GM12878 (cell line): Measurements from ENCODE around the gene TSSK2. TPM values are rescaled to one million over a fixed set of nuclear protein-coding genes. Genes with fewer than 3 reads are reported as not detected.

Source experiments
- ATAC-seq: fragments of 200-7000 bp; cut with Tn5 transposase; 3 replicates; pipeline ENCODE4 v1.9.1; 2020; ENCODE audit warnings: mild to moderate bottlenecking, moderate library complexity
- BruUV-seq: library from RNA; stranded (reverse); fragments of 400-500 nt; replicated peaks from 2 replicates; lab custom pipeline; 2021; lab: Mats Ljungman, UMichigan
- CTCF ChIA-PET: fragments of 300-600 bp; sonication (Branson Sonifier 250); formaldehyde crosslinking; extraction: SDS; loops from one replicate; lab custom pipeline; 2021; ENCODE audit warnings: inconsistent platforms; lab: Yijun Ruan, JAX
- POLR2A ChIA-PET: fragments of 350-600 bp; formaldehyde crosslinking; extraction: SDS; loops from one replicate; lab custom pipeline; 2021; ENCODE audit warnings: inconsistent platforms; lab: Charles Lee
- RAD21 ChIA-PET: fragments of 300-600 bp; sonication (Branson Sonifier 250); formaldehyde crosslinking; loops from one replicate; lab custom pipeline; 2023; ENCODE audit warnings: antibody characterized with exemption; ENCODE audit not compliant: unreplicated experiment; lab: Charles Lee
- SMC1A ChIA-PET: fragments of 300-600 bp; sonication (Branson Sonifier 250); formaldehyde crosslinking; loops from one replicate; lab custom pipeline; 2023; ENCODE audit not compliant: unreplicated experiment, uncharacterized antibody; lab: Charles Lee
- DNase-seq: peaks from one replicate; pipeline ENCODE4 v3.0.0-alpha.2; 2011; ENCODE audit warnings: low read depth, low spot score
- FAIRE-seq: peaks from 3 replicates; lab custom pipeline; 2011; peaks lifted over from hg19 to GRCh38; lab: Jason Lieb, UNC
- H2AFZ ChIP-seq: 2 replicates; pipeline ENCODE4 v1.6.0; 2011; ENCODE audit warnings: low read depth, low read length, control low read depth; ENCODE audit not compliant: control insufficient read depth
- H3K27ac ChIP-seq: 2 replicates; pipeline ENCODE4 v1.5.1; 2011; ENCODE audit warnings: control low read depth; ENCODE audit not compliant: control insufficient read depth, insufficient read depth
- H3K27me3 ChIP-seq, 2 experiments: replicated peaks in 1 of 2; 2 replicates each; pipeline versions ENCODE4 v1.6.0 to v1.6.1; 2011; ENCODE audit warnings: low read length in 1 of 2; ENCODE audit not compliant: control insufficient read depth in 2 of 2, insufficient read depth in 2 of 2
- H3K36me3 ChIP-seq, 2 experiments: 2 replicates each; pipeline ENCODE4 v1.5.1; 2011; ENCODE audit warnings: low read length in 1 of 2; ENCODE audit not compliant: control insufficient read depth in 2 of 2, insufficient read depth in 2 of 2
- H3K4me1 ChIP-seq: 2 replicates; pipeline ENCODE4 v1.6.1; 2011; ENCODE audit warnings: mild to moderate bottlenecking, low read length, moderate library complexity, mixed read lengths; ENCODE audit not compliant: control insufficient read depth, insufficient read depth
- H3K4me2 ChIP-seq: 2 replicates; pipeline ENCODE4 v1.6.0; 2011; ENCODE audit warnings: control low read depth; ENCODE audit not compliant: control insufficient read depth, insufficient read depth
- H3K4me3 ChIP-seq: fragments of 200-600 bp; sonication (generic); 2 replicates; pipeline ENCODE4 v1.5.1; 2016
- H3K79me2 ChIP-seq: 2 replicates; pipeline ENCODE4 v1.6.0; 2011; ENCODE audit warnings: low read length; ENCODE audit not compliant: control insufficient read depth, insufficient read depth
- H3K9ac ChIP-seq: 2 replicates; pipeline ENCODE4 v1.8.0; 2011; ENCODE audit warnings: low read length, control low read depth, mixed read lengths; ENCODE audit not compliant: control insufficient read depth, insufficient read depth
- H3K9me3 ChIP-seq: replicated peaks from 3 replicates; pipeline ENCODE4 v1.5.1; 2011; ENCODE audit warnings: mild to moderate bottlenecking, low read length; ENCODE audit not compliant: control insufficient read depth, insufficient read depth
- H4K20me1 ChIP-seq: 2 replicates; pipeline ENCODE4 v1.6.0; 2011; ENCODE audit not compliant: control insufficient read depth, insufficient read depth
- ATF3 ChIP-seq: IDR thresholded peaks from 2 replicates; pipeline ENCODE4 v1.6.1; 2011; ENCODE audit warnings: low read depth, mild to moderate bottlenecking, low read length, moderate library complexity, borderline replicate concordance; ENCODE audit errors: extremely low read depth
- BCL11A ChIP-seq: IDR thresholded peaks from 2 replicates; pipeline ENCODE4 v1.6.1; 2011; ENCODE audit warnings: low read depth, low read length
- CBX5 ChIP-seq: sonication (generic); IDR thresholded peaks from 2 replicates; pipeline ENCODE4 v1.6.1; 2016; ENCODE audit warnings: low read depth, moderate library complexity, mild to moderate bottlenecking, inconsistent platforms
- CHD4 ChIP-seq: fragments of 200-600 bp; sonication (generic); IDR thresholded peaks from 2 replicates; pipeline ENCODE4 v1.6.1; 2016; ENCODE audit warnings: mild to moderate bottlenecking
- FOXK2 ChIP-seq: fragments of 450-650 bp; IDR thresholded peaks from 2 replicates; pipeline ENCODE4 v1.6.1; 2017; ENCODE audit warnings: mild to moderate bottlenecking, moderate library complexity
- HCFC1 ChIP-seq: fragments of 150-350 bp; IDR thresholded peaks from 2 replicates; pipeline ENCODE4 v1.6.1; 2014; ENCODE audit warnings: low read length
- NR2F1 ChIP-seq: fragments of 450-650 bp; conservative IDR thresholded peaks from 2 replicates; pipeline ENCODE4 v1.6.1; 2017; ENCODE audit warnings: mild to moderate bottlenecking
- RCOR1 ChIP-seq: conservative IDR thresholded peaks from 2 replicates; pipeline ENCODE4 v1.6.1; 2012; ENCODE audit warnings: low read depth, low read length, improper control_type of control experiment
- SMARCA5 ChIP-seq: fragments of 450-650 bp; IDR thresholded peaks from 2 replicates; pipeline ENCODE4 v1.6.1; 2017; ENCODE audit warnings: mild to moderate bottlenecking
- SP1 ChIP-seq: IDR thresholded peaks from one replicate; pipeline ENCODE4 v1.6.1; 2011; ENCODE audit warnings: low read depth, low read length
- TCF12 ChIP-seq: IDR thresholded peaks from 2 replicates; pipeline ENCODE4 v1.6.1; 2011; ENCODE audit warnings: low read depth, mild to moderate bottlenecking, low read length
- ZNF207 ChIP-seq: fragments of 450-650 bp; IDR thresholded peaks from 2 replicates; pipeline ENCODE4 v1.6.1; 2014; ENCODE audit warnings: antibody characterized with exemption, mild to moderate bottlenecking, borderline replicate concordance
- WGBS: methylation state at CpG from one replicate; pipeline ENCODE4 v1.1.6; 2016; ENCODE audit warnings: low lambda C conversion rate; ENCODE audit not compliant: insufficient replicate concordance, insufficient coverage; ENCODE audit errors: missing lambda C conversion rate; 5-methylcytosine and 5-hydroxymethylcytosine counted together
- in situ Hi-C: fragments of 300-500 bp; cut with MboI; formaldehyde crosslinking; loops from 9 replicates; pipeline ENCODE4 v1.14.3; 2018; ENCODE audit warnings: mixed read lengths
- intact Hi-C: fragments of 100-400 bp; cut with micrococcal nuclease; formaldehyde crosslinking; loops from one replicate; pipeline ENCODE4 v1.14.2; 2022; ENCODE audit not compliant: unreplicated experiment
- polyA plus RNA-seq, 11 experiments: library from polyadenylated mRNA; depleted of rRNA in 4 of 11; unstranded in 6 of 11; stranded (reverse) in 5 of 11; fragments of >200 nt; fragmentation: Nextera tagmentation in 4 of 11; fragmentation: Illumina TruSeq in 1 of 11; extraction: Ambion mirVana in 4 of 11; extraction: Trizol in 1 of 11; gene quantifications; 1 replicate in 1 of 11; 2 replicates in 10 of 11; pipeline versions ENCODE4 v1.2.1 to v1.2.3, GENCODE V29; 2011 to 2016; ENCODE audit warnings: inconsistent platforms in 2 of 11, missing spikeins in 2 of 11, low read depth in 1 of 11
- total RNA-seq, 4 experiments: library from RNA; depleted of rRNA in 3 of 4; stranded (reverse); fragments of >200 nt in 3 of 4; fragmentation: Illumina TruSeq in 1 of 4; extraction: Trizol in 1 of 4; gene quantifications; 2 replicates each; pipeline versions ENCODE4 v1.2.1 to v1.2.3, GENCODE V29; 2013 to 2021

Gene TSSK2
- total and polyA plus RNA-seq, 10 of the 15 experiments (the other 5 are each of a cell fraction or from before 2014, with no cell fraction given), result 0.03 to 0.17 TPM; not detected in 8

GRCh38 chr22:19085233-19085718 lies 45.8 kb upstream of the TSSK2 start (continued):
- TF ChIP-seq TCF12, result 0 out of 2 replicates have a peak, but pooled peaks have one; percentile 55

- SMC1A ChIA-PET, result interaction anchor here (1.0 to 2.0 kb wide), 4 partner anchors 8 to 32 kb away, joined by 3 to 7 read pairs (median 4); no protein-coding TSS in a partner anchor
- Histone ChIP-seq H3K4me3 (no peak overlapping the region), H3K79me2 (no peaks in the 10 kb centered on the region), H4K20me1 (peaks cover 2% of the 10 kb centered on the region; the same call in 1 of the 2 replicates), H2AFZ (no peak overlapping the region), H3K4me1 (peaks cover 10% of the 10 kb centered on the region), H3K4me2 (no peak overlapping the region), H3K27me3 (no peaks in the 10 kb centered on the region), H3K9ac (no peak overlapping the region), H3K36me3 (peaks cover 2% of the 10 kb centered on the region in 2 experiments; a peak in 3 of 4 replicates), H3K9me3 (no peaks in the 10 kb centered on the region), H3K27ac (no peak overlapping the region)
- 66% methylated on average over 5 of the region's 6 CpGs for WGBS
- ATAC-seq (peak; percentile 30), DNase-seq (no peak), FAIRE-seq (no peak)
- BruUV-seq, result no TSS peak
- RAD21 ChIA-PET, result interaction anchor here (1.2 to 2.0 kb wide), 2 partner anchors 24 to 32 kb away, joined by 3 to 14 read pairs; no protein-coding TSS in a partner anchor
- no peak for TF ChIP-seq CHD4
- no peak for TF ChIP-seq HCFC1
- POLR2A ChIA-PET, result no interaction called here
- intact Hi-C loops, result no loop called here
- in situ Hi-C loops, result no loop called here
- CTCF ChIA-PET, result interaction anchor here (1.6 to 2.1 kb wide), 5 partner anchors 10 to 49 kb away, joined by 3 to 12 read pairs (median 7); no protein-coding TSS in a partner anchor
These were observed 44.7 kb upstream of the TSSK2 start for GRCh38 chr22:19086417-19086816.

- ChIA-PET RAD21 (interaction anchor here (2.0 kb wide), 1 partner anchor 31 kb away, joined by 14 read pairs; no protein-coding TSS in a partner anchor), SMC1A (no interaction called here), POLR2A (no interaction called here)
- no peak for ATAC-seq
- no peak overlapping the region for H3K27ac ChIP-seq
- BruUV-seq, result no TSS peak
- WGBS, result 74% methylated on average over 3 of the region's 3 CpGs
- TF ChIP-seq RCOR1, result no peak
- TF ChIP-seq SP1, result no peak
- no peak for TF ChIP-seq CBX5
- no peak for TF ChIP-seq BCL11A
- TF ChIP-seq FOXK2, result no peak
- no peak for TF ChIP-seq NR2F1
- TF ChIP-seq ZNF207, result no peak
- TF ChIP-seq ATF3, result no peak
- no peak for TF ChIP-seq SMARCA5
- TF ChIP-seq, all 136 proteins: peak for 0
- Histone ChIP-seq H2AFZ (no peak overlapping the region), H3K79me2 (no peaks in the 10 kb centered on the region), H3K9ac (no peak overlapping the region), H4K20me1 (peaks cover 2% of the 10 kb centered on the region; the same call in 1 of the 2 replicates), H3K36me3 (peaks cover 2% of the 10 kb centered on the region in 2 experiments; a peak in 3 of 4 replicates), H3K4me3 (no peak overlapping the region), H3K27me3 (no peaks in the 10 kb centered on the region), H3K9me3 (no peaks in the 10 kb centered on the region), H3K4me2 (no peak overlapping the region), H3K4me1 (peaks cover 10% of the 10 kb centered on the region)
- CTCF ChIA-PET, result interaction anchor here (1.7 kb wide), 1 partner anchor 13 kb away, joined by 3 read pairs; no protein-coding TSS in a partner anchor
- no peak for FAIRE-seq
- no peak for DNase-seq
- intact Hi-C loops, result no loop called here
- in situ Hi-C loops, result no loop called here
These were observed 44.2 kb upstream of the TSSK2 start for GRCh38 chr22:19086896-19087295.
